PFSK-1 (cell line): ENCODE results near the gene LTBP1.

Source experiments
- FOXP2 ChIP-seq: optimal IDR thresholded peaks from 2 replicates; pipeline ENCODE3; 2011; ENCODE audit warnings: borderline replicate concordance, control low read depth, inconsistent platforms; ENCODE audit not compliant: insufficient read depth; ENCODE audit errors: extremely low read length, extremely low read depth
- POLR2AphosphoS5 ChIP-seq: IDR thresholded peaks from 2 replicates; pipeline ENCODE4 v1.6.1; 2012; ENCODE audit warnings: low read depth, mild to moderate bottlenecking, control low read depth, low read length, moderate library complexity
- SIN3A ChIP-seq: IDR thresholded peaks from 2 replicates; pipeline ENCODE4 v1.6.1; 2012; ENCODE audit warnings: mild to moderate bottlenecking, low read length, moderate library complexity, borderline replicate concordance; ENCODE audit not compliant: insufficient read depth
- TAF1 ChIP-seq: IDR thresholded peaks from 2 replicates; pipeline ENCODE4 v1.6.1; 2012; ENCODE audit warnings: low read length, control low read depth, borderline replicate concordance; ENCODE audit not compliant: insufficient read depth
- TF ChIP-seq, protein P1 (sequence below), 2 experiments: IDR thresholded peaks; 2 replicates each; pipeline versions ENCODE4 v1.6.1 to v1.8.0; 2011 to 2012; ENCODE audit warnings: low read depth in 2 of 2, low read length in 2 of 2, control low read depth in 1 of 2, inconsistent platforms in 1 of 2, mild to moderate bottlenecking in 1 of 2, moderate library complexity in 1 of 2; ENCODE audit not compliant: insufficient read depth in 1 of 2

GRCh38 chr2:33313039-33313438 is 366.3 kb downstream of the LTBP1 start:
- TF ChIP-seq POLR2AphosphoS5 (no peak), SIN3A (no peak), TAF1 (no peak), FOXP2 (no peak)
- TF ChIP-seq, protein P1, sequence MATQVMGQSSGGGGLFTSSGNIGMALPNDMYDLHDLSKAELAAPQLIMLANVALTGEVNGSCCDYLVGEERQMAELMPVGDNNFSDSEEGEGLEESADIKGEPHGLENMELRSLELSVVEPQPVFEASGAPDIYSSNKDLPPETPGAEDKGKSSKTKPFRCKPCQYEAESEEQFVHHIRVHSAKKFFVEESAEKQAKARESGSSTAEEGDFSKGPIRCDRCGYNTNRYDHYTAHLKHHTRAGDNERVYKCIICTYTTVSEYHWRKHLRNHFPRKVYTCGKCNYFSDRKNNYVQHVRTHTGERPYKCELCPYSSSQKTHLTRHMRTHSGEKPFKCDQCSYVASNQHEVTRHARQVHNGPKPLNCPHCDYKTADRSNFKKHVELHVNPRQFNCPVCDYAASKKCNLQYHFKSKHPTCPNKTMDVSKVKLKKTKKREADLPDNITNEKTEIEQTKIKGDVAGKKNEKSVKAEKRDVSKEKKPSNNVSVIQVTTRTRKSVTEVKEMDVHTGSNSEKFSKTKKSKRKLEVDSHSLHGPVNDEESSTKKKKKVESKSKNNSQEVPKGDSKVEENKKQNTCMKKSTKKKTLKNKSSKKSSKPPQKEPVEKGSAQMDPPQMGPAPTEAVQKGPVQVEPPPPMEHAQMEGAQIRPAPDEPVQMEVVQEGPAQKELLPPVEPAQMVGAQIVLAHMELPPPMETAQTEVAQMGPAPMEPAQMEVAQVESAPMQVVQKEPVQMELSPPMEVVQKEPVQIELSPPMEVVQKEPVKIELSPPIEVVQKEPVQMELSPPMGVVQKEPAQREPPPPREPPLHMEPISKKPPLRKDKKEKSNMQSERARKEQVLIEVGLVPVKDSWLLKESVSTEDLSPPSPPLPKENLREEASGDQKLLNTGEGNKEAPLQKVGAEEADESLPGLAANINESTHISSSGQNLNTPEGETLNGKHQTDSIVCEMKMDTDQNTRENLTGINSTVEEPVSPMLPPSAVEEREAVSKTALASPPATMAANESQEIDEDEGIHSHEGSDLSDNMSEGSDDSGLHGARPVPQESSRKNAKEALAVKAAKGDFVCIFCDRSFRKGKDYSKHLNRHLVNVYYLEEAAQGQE (IDR thresholded peaks at IDR 0.05; ENCODE audit: insufficient read depth in 1 of 2, low read depth in 2 of 2, low read length in 2 of 2), result no peak
